Testis (tissue), 3 donors: ENCODE data around the gene SASH3. TPM values are rescaled to one million over a fixed set of nuclear protein-coding genes. Genes with fewer than 3 reads are reported as not detected.

Experiments
- DNase-seq: peaks from one replicate; pipeline ENCODE4 v3.0.0-alpha.2; 2019
- H3K27ac ChIP-seq, 2 donors: fragments of 200-600 bp; sonication (generic); one replicate each; pipeline ENCODE4 v1.5.1; 2019
- H3K27me3 ChIP-seq: fragments of 200-600 bp; sonication (generic); one replicate; pipeline ENCODE4 v1.5.1; 2019
- H3K36me3 ChIP-seq: fragments of 200-600 bp; sonication (generic); one replicate; pipeline ENCODE4 v1.5.1; 2017; ENCODE audit warnings: low read depth; ENCODE audit errors: missing control alignments
- H3K4me1 ChIP-seq: fragments of 200-600 bp; sonication (generic); one replicate; pipeline ENCODE4 v1.5.1; 2019
- H3K4me3 ChIP-seq, 2 donors: fragments of 200-600 bp; sonication (generic); one replicate each; pipeline ENCODE4 v1.5.1; 2017 to 2019
- H3K9me3 ChIP-seq: fragments of 200-600 bp; sonication (generic); one replicate; pipeline ENCODE4 v1.5.1; 2017
- CTCF ChIP-seq, 3 experiments: fragments of 450-650 bp in 2 of 3; fragments of 200-600 bp in 1 of 3; sonication (generic) in 1 of 3; IDR thresholded peaks; one replicate each; pipeline ENCODE4 v1.5.1; 2016 to 2019; ENCODE audit warnings: antibody characterized with exemption in 3 of 3, mild to moderate bottlenecking in 2 of 3, moderate library complexity in 1 of 3
- POLR2A ChIP-seq: fragments of 450-650 bp; IDR thresholded peaks from one replicate; pipeline ENCODE4 v1.6.1; 2017; ENCODE audit warnings: antibody characterized with exemption, mild to moderate bottlenecking, moderate library complexity
- WGBS, 2 donors: methylation state at CpG; one replicate each; pipeline ENCODE4 v1.1.5; 2018; 5-methylcytosine and 5-hydroxymethylcytosine counted together
- intact Hi-C: fragments of 100-400 bp; cut with DNase I; formaldehyde crosslinking; loops from one replicate; pipeline ENCODE4 v1.15.1; 2023; ENCODE audit warnings: low total_unique reads
- polyA plus RNA-seq: library from polyadenylated mRNA; stranded (reverse); fragments of 350-450 nt; fragmentation: Illumina TruSeq; extraction: RNeasy Lipid Tissue Mini Kit (QIAGEN cat#74804); gene quantifications from one replicate; pipeline ENCODE4 v1.2.3, GENCODE V29; 2014; ENCODE audit warnings: low read depth, low replicate concordance; ENCODE audit not compliant: insufficient read depth
- total RNA-seq, 2 donors: library from RNA; depleted of rRNA; stranded (reverse); fragments of >200 nt; gene quantifications; one replicate each; pipeline ENCODE4 v1.2.3, GENCODE V29; 2016

SASH3 gene
- total and polyA plus RNA-seq, 3 donors from 2014 or later, result 0.47 to 4.8 (median 2.0) TPM

GRCh38 chrX:129768586-129769466 is 10.9 kb upstream of the SASH3 start:
- 93 to 97% methylated on average over 4 to 8 of the region's 8 CpGs for WGBS, 2 donors
- Histone ChIP-seq H3K36me3 (no peaks in the 10 kb centered on the region), H3K27ac (no peak overlapping the region), H3K9me3 (no peaks in the 10 kb centered on the region), H3K27me3 (no peaks in the 10 kb centered on the region), H3K4me3 (no peak overlapping the region), H3K4me1 (no peaks in the 10 kb centered on the region)
- TF ChIP-seq CTCF (IDR thresholded peaks at IDR 0.05) (no peak), POLR2A (no peak)
- intact Hi-C loops, result no loop called here
- no peak for DNase-seq

GRCh38 chrX:129769467-129770154 is 10.1 kb upstream of the SASH3 start:
- intact Hi-C loops, result no loop called here
- no peak overlapping the region for H3K27ac ChIP-seq
- H3K27me3 ChIP-seq, result no peaks in the 10 kb centered on the region
- DNase-seq, result no peak
- H3K4me3 ChIP-seq, result no peak overlapping the region
- no peak for TF ChIP-seq CTCF (IDR thresholded peaks at IDR 0.05)
- no peak for TF ChIP-seq POLR2A
- no peaks in the 10 kb centered on the region for H3K4me1 ChIP-seq
- WGBS, 2 donors, result 61 to 76% methylated on average over 8 to 9 of the region's 9 CpGs
- H3K36me3 ChIP-seq, result no peaks in the 10 kb centered on the region
- no peaks in the 10 kb centered on the region for H3K9me3 ChIP-seq

- intact Hi-C loops, result no loop called here
- H3K27ac ChIP-seq, result no peak overlapping the region
- no peak overlapping the region for H3K4me3 ChIP-seq
- H3K9me3 ChIP-seq, result no peaks in the 10 kb centered on the region
- H3K27me3 ChIP-seq, result no peaks in the 10 kb centered on the region
- no peaks in the 10 kb centered on the region for H3K4me1 ChIP-seq
- WGBS, 2 donors, result 87 to 90% methylated on average over 13 to 14 of the region's 14 CpGs
- TF ChIP-seq CTCF (IDR thresholded peaks at IDR 0.05) (no peak), POLR2A (no peak)
- no peak for DNase-seq
- no peaks in the 10 kb centered on the region for H3K36me3 ChIP-seq
These were observed 8.3 kb upstream of the SASH3 start for GRCh38 chrX:129771266-129771995.

GRCh38 chrX:129772796-129773431 is 6.8 kb upstream of the SASH3 start:
- WGBS, 2 donors, result 76 to 92% methylated on average over 10 to 14 of the region's 14 CpGs
- no peaks in the 10 kb centered on the region for H3K4me1 ChIP-seq
- intact Hi-C loops, result no loop called here
- H3K36me3 ChIP-seq, result no peaks in the 10 kb centered on the region
- H3K4me3 ChIP-seq, result no peak overlapping the region
- H3K27ac ChIP-seq, result no peak overlapping the region
- no peaks in the 10 kb centered on the region for H3K9me3 ChIP-seq
- TF ChIP-seq CTCF (IDR thresholded peaks at IDR 0.05) (no peak), POLR2A (no peak)
- DNase-seq, result peak; percentile 18
- H3K27me3 ChIP-seq, result no peaks in the 10 kb centered on the region
